Measurements from ENCODE around the gene FASTKD3. TPM values are rescaled to one million over a fixed set of nuclear protein-coding genes. Genes with fewer than 3 reads are reported as not detected.
A peak's percentile ranks its signal among the peaks of the same experiment; 100 is the strongest.

The FASTKD3 gene
- total RNA-seq, 4 donors from 2014 or later, result 4.5 to 17.8 (median 10.3) TPM

GRCh38 chr5:7871653-7872052 lies 2.8 kb upstream of the FASTKD3 start:
- no peak for TF ChIP-seq CTCF (IDR thresholded peaks at IDR 0.05)
- no peak for DNase-seq (ENCODE audit: low spot score)
- ATAC-seq (ENCODE audit: low FRiP score), result no peak

- ATAC-seq (ENCODE audit: low FRiP score), result peak; percentile 69
- DNase-seq (ENCODE audit: low spot score), result no peak
- TF ChIP-seq CTCF (IDR thresholded peaks at IDR 0.05), result no peak
These were observed 774 bp upstream of the FASTKD3 start for GRCh38 chr5:7869474-7870136.

- no peak for TF ChIP-seq CTCF (IDR thresholded peaks at IDR 0.05)
- ATAC-seq (ENCODE audit: low FRiP score) (peak; percentile 3), DNase-seq (ENCODE audit: low spot score) (no peak)
These were observed 431 bp downstream of the FASTKD3 start for GRCh38 chr5:7868427-7868772.

- no peak for DNase-seq (ENCODE audit: low spot score)
- TF ChIP-seq CTCF (IDR thresholded peaks at IDR 0.05), result no peak
- no peak for ATAC-seq (ENCODE audit: low FRiP score)
These were observed 1.6 kb downstream of the FASTKD3 start for GRCh38 chr5:7867260-7867659.

DNA sequence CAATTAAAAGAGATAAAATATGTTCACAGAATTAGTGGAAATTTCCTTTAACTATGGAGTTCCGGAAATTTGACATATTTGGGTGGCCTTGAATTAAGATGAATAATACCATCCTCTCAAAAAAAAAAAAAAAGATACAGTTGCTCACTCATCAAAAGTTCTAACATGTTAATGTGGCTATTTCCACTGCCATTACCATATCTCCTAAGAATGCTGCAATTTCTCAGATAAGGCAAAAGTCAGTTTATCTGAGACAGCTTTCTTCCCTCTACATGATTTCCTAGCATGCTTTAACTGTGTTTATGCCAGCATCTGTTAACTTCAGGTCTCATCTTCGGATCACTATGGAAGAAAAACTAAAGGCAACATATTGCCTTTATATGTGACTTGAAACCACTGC lies 2.6 kb downstream of the FASTKD3 start:
- DNase-seq (ENCODE audit: low spot score) (no peak), ATAC-seq (ENCODE audit: low FRiP score) (no peak)
- no peak for TF ChIP-seq CTCF (IDR thresholded peaks at IDR 0.05)

GRCh38 chr5:7857926-7858632 lies 10.8 kb downstream of the FASTKD3 start:
- ATAC-seq (ENCODE audit: low FRiP score) (no peak), DNase-seq (ENCODE audit: low spot score) (no peak)
- no peak for TF ChIP-seq CTCF (IDR thresholded peaks at IDR 0.05)

GRCh38 chr5:7857361-7857760 lies 11.5 kb downstream of the FASTKD3 start:
- ATAC-seq (ENCODE audit: low FRiP score), result no peak
- TF ChIP-seq CTCF (IDR thresholded peaks at IDR 0.05), result no peak
- no peak for DNase-seq (ENCODE audit: low spot score)

Data from omental fat pad (tissue), 4 donors.